HG03280 (cell line): ENCODE data around the gene PA2G4.
A peak's percentile ranks its signal among the peaks of the same experiment; 100 is the strongest.
"Not testable (repeated sequence)": the region's sequence is repeated elsewhere in the genome, so short reads cannot be mapped to it uniquely, and the experiment has no call there.

Experiments
- ATAC-seq: cut with Tn5 transposase; IDR thresholded peaks from one replicate; pipeline ENCODE4 v1.9.1; 2021; ENCODE audit warnings: mild to moderate bottlenecking, moderate library complexity; ENCODE audit not compliant: unreplicated experiment

The PA2G4 gene

DNA sequence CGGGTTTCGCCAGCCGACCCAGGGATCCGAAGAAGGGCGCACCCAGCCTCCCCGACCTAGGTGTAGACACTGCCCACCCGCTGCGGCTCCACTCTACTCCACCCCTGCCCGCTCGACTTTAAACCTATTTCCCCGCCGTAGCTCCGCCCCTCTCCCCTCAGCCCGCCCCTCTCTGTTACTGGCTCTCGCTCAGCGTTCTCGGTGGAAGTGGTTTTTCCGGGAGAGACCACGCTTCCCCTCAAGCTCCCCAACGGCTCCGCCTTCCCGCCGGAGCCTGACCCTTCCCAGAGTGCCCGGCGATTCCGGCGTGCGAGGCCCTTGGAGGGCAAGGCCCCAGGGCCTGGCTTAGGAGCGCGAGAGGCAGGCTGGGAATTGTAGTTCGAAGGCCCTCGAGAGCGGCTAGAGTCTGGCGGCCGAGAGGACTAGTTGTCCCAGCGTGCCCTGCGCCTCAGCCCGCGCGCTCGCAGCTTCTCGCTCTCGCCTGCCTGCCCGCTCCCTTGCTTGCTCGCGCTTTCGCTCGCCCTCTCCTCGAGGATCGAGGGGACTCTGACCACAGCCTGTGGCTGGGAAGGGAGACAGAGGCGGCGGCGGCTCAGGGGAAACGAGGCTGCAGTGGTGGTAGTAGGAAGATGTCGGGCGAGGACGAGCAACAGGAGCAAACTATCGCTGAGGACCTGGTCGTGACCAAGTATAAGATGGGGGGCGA, at the start of gene PA2G4:
Gene PA2G4, plus strand, starts transcription at position 451 of the 706 bp plus-strand sequence. Its CDS starts 179 bp downstream, at position 630.
- ATAC-seq: peak; percentile 93

DNA sequence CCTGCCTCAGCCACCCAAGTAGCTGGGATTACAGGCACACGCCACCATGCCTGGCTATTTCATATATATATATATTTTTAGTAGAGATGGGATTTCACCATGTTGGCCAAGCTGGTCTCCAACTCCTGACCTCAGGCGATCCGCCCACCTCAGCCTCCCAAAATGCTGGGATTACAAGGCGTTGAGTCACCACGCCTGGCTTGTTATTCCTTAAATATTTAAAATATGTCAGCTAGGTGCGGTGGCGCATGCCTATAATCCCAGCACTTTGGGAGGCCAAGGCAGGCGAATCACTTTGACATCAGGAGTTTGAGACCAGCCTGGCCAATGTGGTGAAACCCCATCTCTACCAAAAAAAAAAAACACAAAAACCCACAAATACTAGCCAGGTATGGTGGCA, 44.4 kb upstream of the PA2G4 start:
- ATAC-seq: not testable (repeated sequence)

DNA sequence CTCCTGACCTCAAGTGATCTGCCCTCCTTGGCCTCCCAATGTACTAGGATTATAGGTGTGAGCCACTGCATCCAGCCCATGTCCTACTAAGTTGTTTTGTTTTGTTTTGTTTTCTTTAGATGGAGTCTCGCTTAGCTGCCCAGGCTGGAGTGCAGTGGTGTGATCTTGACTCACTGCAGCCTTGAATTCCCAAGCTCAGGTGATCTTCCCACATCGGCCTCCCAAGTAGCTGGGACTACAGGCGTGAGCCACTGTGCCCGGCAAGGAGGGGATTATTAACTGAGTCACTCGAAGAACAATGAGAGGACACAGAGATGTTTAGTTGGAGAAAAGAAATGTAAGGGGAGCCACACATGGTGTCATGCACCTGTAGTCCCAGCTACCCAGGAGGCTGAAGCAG, 42.4 kb upstream of the PA2G4 start:
- ATAC-seq: no peak

DNA sequence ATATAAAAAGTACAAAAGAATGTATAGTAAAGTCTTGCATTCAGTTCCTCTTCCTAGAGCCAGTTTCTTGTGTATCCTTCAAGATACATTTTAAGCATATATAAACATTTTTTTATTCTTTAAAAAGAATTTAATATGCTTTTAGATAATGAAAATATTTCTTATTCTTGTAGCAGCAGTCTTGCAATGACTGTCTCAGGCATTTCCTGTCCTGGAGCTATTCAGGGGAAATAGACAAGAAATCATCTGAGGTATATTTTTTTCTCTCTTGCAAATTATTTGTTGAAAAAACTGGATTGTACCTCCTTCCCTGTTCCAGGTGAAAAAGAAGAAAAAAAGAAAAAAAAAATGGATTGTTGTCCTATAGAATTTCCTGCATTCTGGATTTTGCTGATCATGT, 41.4 kb upstream of the PA2G4 start:
- no peak for ATAC-seq

DNA sequence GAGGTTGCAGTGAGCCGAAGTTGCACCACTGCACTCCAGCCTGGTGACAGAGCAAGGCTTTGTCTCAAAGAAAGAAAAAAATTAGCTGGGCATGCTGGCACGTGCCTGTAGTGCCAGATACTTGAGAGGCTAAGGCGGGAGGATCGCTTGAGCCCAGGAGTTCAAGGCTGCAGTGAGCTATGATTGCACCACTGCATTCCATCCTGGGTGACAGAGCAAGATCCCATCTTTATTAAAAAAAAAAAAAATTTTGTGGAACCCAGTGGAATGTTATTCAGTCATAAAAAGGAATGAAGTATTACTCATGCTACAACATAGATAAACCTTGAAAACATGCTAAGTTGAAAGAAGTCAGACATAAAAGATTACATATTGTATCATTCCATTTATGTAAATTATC, 32.7 kb upstream of the PA2G4 start:
- ATAC-seq: no peak

DNA sequence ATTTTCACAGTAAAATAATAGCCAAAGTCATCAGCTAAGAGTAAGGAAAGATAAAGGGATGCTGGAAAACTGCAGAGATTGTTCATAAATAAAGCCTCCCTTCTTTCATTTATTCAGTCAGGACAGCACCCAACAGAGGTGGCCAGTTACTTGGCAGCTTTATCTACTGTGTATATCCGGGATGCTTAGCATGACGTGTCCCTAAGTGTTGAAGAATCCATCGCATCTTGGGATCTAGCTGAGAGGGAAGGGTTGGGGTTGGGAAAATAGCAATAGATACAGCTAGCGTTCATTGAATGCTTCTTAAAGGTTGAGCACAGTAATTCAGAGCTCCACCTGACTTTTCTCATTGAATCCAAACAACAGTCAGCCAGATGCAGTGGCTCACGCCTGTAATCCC, 30.0 kb upstream of the PA2G4 start:
- no peak for ATAC-seq

DNA sequence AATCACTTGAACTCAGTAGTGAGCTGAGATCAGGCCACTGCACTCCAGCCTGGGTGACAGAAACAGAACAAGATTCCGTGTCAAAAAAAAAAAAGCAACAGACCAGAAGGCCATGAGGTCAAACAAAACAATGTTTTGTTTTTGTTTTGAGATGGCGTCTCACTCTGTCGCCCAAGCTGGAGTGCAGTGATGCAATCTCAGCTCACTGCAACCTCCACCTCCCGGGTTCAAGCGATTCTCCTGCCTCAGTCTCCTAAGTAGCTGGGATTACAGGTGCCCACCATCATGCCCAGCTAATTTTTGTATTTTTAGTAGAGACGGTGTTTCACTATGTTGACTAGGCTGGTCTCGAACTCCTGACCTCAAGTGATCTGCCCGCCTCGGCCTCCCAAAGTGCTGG, 26.4 kb upstream of the PA2G4 start:
- ATAC-seq: not testable (repeated sequence)

DNA sequence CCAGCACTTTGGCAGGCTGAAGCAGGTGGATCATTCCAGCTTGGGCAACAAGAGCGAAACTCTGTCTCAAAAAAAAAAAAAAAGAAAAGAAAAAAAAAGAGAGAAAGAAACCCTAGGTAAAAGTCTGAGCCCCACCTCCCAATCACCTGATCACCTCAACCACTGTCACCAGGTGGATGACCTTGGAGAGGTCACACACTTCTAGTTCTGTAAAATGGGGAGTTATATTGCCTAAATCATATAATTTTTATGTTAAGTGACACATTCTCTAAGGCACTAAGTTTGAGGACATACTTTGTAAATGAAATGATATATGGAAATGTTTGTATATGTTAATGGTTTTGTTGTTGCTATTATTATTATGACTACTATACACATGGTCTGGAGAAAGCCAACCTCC, 25.9 kb upstream of the PA2G4 start:
- no peak for ATAC-seq

DNA sequence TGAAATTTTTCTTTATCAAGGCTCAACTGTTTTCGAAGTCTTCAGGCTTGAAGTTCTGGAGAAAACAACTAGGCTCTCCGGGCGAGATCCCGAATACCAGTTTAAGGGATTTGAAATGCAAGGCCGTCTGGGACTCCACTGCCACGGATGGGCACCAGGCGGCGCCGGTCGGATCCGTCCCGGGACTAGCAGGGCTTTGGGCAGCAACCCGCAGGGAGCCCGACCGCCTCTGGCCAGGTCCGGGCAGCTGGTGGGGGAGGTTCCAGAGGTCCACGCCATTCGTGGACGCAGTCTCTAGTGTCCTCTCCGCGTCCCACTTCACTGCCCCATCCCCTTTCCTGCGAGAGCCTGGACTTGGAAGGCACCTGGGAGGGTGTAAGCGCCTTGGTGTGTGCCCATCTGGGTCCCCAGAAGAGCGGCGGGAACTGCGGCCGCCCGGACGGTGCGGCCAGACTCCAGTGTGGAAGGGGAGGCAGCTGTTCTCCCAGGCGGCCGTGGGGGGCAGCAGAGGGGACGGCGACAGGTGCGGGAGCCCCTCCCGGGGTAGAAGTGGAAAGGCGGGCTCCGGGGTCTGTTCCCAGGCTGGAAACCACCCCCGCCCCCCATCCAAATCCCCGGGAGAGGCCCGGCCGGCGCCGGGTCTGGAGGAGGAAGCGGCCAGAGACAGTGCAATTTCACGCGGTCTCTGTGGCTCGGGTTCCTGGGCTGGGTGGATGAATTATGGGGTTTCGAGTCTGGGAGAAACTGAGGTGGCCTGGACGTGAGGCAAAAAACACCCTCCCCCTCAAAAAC, 25.2 kb upstream of the PA2G4 start:
- peak; percentile 65 for ATAC-seq

DNA sequence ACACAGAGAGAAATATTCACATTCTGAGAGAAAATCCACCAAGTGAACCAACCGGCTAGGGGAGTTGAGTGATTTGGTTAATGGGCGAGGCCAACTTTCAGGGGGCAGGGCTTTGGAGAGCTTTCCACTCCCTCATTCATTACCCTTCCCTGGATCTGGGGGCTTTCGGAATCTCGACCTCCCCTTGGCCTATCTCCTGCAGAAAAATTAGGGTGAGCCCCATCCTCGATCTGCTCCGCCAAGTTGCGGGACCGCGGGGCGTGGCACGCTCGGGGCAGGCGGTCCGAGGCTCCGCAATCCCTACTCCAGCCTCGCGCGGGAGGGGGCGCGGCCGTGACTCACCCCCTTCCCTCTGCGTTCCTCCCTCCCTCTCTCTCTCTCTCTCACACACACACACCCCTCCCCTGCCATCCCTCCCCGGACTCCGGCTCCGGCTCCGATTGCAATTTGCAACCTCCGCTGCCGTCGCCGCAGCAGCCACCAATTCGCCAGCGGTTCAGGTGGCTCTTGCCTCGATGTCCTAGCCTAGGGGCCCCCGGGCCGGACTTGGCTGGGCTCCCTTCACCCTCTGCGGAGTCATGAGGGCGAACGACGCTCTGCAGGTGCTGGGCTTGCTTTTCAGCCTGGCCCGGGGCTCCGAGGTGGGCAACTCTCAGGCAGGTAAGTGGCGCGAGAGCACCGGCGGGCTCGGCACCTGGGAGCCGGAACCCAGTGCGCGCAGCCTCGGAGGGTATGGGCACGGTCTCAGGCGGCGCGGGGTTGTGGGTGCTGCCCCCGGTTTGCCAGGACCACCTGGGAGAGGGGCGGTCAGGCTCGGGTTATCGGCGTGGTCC, 24.4 kb upstream of the PA2G4 start, which contains the start of gene ERBB3:
Gene ERBB3, plus strand, starts transcription at position 443 of the 833 bp plus-strand sequence. Its CDS starts 136 bp downstream, at position 579.
- peak; percentile 25 for ATAC-seq

DNA sequence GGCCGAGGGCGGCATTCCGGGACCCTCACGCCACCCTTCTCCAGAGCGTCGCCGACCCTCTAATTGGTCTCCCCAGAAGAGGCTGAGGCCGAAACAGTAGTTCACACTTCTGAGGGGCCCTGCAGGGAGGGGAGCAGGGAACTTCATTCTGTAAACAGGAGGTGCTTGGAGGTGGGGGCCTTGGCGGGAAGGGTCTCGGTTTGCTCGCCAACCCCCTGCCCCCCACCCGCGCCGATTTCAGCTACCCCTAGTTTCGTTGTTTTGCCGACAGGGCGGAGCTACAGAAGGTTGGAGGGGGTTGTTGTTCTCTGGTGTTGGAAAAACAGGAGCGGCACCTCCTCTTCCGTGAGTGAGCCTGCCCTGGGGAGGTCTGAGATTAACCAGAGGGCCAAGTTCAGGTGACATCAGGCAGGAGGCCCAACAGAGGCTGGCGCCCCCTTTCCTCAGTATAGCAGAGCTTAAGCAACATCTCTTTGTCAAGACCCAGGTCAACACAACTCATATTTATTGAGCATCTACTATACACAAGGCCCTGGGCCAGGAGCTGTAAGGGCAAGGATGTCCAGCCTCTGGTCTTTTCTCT, 23.7 kb upstream of the PA2G4 start:
- no peak for ATAC-seq

DNA sequence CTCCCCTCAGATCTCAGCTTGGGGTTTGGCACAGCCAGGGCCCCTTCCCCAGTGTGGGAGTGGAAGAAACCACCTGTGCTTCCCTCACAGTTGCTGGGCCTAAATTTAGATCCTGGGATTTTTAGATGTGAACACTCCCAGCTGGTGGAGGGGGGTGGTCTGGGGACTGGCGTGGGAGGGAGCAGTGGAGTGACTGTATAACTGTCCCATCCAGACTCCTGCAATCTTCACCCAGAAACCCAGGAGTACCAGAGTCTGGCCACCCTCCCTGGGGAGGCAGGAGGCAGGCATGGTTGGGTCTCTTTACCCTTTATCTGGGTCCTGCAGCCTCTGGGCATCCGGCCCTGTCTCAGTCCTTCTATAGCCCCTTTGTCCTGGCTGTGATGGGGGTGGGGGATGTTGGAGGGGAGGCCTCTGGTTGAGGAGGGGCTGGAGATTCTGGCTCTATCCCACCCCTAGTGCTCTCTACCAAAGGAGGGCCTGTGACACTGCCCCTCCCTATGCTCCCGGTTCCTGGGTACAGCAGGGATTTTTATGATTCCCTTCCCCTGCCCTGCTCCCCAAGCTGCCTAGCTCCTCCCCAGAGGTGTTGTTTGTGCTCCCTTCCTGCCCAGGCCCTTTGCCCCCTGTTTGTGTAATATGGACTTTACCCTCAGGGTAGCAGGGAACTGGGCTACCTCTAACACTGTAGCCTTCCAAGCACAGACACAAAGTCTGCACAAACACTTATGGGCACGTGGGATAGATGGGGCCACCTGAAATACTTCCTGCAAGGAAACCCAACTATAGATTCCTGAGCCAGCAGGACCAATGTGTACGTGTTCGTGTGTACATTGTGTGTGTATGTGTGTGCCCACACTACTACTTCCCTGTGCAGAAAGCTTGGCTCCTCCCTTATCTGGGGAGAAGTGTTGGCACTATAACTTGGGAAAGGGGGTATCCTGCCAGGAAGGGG, 22.7 kb upstream of the PA2G4 start:
- ATAC-seq: no peak

DNA sequence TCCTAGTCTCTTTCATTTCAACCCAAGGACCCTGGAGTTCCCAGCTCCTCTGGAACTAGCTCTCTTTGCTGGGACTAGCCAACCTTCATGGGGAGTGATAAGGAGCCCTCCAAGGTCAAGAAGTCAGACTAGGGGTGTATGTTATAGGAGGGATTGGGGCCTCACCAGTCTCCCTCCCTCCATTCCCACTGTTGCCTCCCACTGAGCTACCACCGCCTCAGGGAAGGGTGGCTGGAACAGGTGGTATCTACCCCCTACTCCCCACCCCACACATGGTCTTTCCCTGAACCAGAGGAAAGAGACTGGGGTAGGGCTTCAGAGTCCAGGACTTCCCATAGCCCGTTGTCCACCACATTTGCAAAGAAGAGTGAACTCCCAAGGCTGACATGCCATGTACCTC, 22.0 kb upstream of the PA2G4 start:
- ATAC-seq: no peak

DNA sequence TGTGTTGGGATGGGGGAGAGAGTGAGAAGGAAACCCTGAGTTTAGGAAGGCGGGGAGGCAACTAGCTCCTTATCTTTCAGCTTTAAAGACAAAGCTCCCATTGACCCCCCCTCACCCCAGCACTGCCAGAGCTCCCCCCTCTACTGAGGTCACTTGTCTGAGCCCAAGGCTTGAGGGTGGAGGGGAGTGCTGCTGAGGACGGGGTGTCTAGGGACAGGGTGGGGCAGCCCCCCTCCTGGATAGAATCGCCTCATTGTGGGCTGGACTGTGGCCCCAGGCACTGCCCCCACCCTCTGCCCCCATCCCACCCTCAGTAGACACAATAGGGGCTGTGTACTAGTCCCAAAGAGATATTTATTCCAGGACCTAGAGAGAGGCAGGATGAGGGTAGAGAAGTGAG, 21.4 kb upstream of the PA2G4 start:
- no peak for ATAC-seq

DNA sequence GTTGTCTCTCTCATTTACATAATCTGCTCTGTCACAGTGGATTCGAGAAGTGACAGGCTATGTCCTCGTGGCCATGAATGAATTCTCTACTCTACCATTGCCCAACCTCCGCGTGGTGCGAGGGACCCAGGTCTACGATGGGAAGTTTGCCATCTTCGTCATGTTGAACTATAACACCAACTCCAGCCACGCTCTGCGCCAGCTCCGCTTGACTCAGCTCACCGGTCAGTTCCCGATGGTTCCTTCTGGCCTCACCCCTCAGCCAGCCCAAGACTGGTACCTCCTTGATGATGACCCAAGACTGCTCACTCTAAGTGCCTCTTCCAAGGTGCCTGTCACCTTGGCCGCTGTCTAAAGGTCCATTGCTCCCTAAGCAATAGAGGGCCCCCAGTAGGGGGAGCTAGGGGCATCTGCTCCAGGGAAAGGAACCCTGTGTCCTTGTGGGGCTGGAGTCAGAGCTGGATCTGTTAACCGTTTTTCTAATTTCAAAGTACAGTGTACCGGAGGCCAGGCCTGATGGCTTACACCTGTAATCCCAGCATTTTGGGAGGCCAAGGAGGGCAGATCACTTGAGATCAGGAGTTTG, 19.3 kb upstream of the PA2G4 start:
- ATAC-seq: no peak

DNA sequence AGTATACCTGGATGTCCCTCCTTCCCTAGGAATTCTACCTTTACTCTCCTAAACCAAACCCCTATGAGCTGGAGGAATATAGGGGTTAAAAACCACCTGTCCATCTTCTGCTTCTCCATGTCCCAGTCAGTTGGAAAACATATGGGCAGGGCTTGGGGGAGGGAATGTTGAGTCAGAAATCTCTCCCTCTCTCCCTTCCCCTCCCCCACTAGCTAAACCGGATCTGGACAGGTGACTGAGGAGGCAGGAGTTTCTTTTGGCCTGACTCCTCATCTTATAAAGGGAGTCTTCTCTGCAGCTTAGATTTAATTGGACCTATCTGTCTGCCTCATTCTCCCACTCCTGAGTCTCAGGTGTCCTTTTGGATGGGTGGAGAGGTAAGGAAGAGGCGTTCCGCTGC, 18.3 kb upstream of the PA2G4 start:
- ATAC-seq: no peak

DNA sequence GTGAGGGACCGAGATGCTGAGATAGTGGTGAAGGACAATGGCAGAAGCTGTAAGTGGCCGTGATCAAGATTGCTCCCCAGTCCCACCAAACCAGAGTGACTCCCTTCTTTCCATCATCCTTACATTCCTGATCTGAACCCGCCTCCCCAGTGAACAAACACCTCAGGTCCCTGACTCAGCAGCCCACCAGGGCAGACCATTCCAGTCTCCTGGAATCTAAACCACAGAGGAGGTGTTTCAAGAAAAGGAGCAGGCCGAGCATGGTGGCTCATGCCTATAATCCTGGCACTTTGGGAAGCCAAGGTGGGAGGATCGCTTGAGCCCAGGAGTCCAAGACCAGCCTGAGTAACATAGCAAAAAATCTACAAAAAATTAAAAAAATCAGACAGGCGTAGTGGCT, 17.8 kb upstream of the PA2G4 start:
- no peak for ATAC-seq

DNA sequence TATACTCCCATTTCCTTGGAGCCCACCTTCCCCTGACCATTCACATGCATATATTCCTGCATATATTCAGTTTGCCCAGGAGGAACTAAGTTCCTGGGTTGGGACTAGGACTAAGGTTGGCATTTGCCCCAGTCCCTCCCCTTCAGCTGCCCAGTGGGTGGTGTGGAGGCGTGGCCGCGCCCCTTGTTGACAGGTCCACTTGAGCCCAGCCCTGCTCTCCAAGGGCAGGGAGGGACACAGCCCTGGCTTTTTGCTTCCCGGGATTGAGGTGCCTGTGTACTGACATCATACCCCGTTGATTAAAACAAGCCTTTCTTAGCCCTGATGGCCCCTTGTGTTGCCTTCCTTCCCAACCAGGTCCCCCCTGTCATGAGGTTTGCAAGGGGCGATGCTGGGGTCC, 17.1 kb upstream of the PA2G4 start:
- ATAC-seq: no peak

DNA sequence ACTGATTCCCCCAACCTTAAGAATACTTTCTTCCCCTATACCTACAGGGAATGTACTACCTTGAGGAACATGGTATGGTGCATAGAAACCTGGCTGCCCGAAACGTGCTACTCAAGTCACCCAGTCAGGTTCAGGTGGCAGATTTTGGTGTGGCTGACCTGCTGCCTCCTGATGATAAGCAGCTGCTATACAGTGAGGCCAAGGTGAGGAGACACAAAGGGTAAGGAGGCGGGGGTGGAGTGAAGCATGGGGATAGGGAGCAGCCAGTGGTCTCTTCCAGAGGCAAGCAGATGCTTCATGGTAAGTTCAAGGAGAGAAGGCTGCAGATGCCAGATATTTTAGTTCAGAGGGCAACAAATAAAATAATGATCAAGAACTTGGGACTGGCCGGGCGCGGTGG, 6.6 kb upstream of the PA2G4 start:
- ATAC-seq: no peak

DNA sequence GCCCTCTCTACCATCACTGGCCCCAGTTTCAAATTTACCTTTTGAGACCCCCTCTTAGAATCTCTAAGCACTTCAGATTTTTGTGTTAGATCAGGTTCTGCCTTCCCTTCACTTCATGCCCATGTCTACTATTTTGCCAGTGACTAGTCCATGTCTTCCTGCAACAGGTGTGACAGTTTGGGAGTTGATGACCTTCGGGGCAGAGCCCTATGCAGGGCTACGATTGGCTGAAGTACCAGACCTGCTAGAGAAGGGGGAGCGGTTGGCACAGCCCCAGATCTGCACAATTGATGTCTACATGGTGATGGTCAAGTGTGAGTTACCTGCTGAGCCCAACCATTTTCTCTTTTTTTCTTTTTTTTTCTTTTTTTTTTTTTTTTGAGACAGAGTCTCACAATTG, 5.8 kb upstream of the PA2G4 start:
- ATAC-seq: no peak
